GM21717 (cell line): ENCODE results near the gene IGSF21.

Source experiments
- ATAC-seq: cut with Tn5 transposase; IDR thresholded peaks from one replicate; pipeline ENCODE4 v1.9.1; 2021; ENCODE audit warnings: mild to moderate bottlenecking, moderate library complexity; ENCODE audit not compliant: unreplicated experiment

Gene IGSF21

GRCh38 chr1:18387307-18387706 lies 279.7 kb downstream of the IGSF21 start:
- no peak for ATAC-seq

GRCh38 chr1:18390953-18391352 lies 283.4 kb downstream of the IGSF21 start:
- no peak for ATAC-seq

GRCh38 chr1:18394563-18395156 lies 287.1 kb downstream of the IGSF21 start:
- ATAC-seq = no peak

GRCh38 chr1:18396247-18396980 lies 288.8 kb downstream of the IGSF21 start:
- no peak for ATAC-seq

- ATAC-seq = no peak
Measured at GRCh38 chr1:18397641-18398040, 290.0 kb downstream of the IGSF21 start.

- no peak for ATAC-seq
Measured at GRCh38 chr1:18398791-18399530, 291.4 kb downstream of the IGSF21 start.

- ATAC-seq = no peak
Measured at GRCh38 chr1:18400347-18401102, 292.9 kb downstream of the IGSF21 start.

- no peak for ATAC-seq
Measured at GRCh38 chr1:18401921-18402320, 294.3 kb downstream of the IGSF21 start.

- no peak for ATAC-seq
Measured at GRCh38 chr1:18404460-18404859, 296.9 kb downstream of the IGSF21 start.

- ATAC-seq = no peak
Measured at GRCh38 chr1:18407166-18408045, 299.8 kb downstream of the IGSF21 start.

GRCh38 chr1:18408656-18409370 lies 301.2 kb downstream of the IGSF21 start:
- ATAC-seq = no peak

- no peak for ATAC-seq
Measured at GRCh38 chr1:18409609-18410237, 302.1 kb downstream of the IGSF21 start.

- no peak for ATAC-seq
Measured at GRCh38 chr1:18410407-18410806, 302.8 kb downstream of the IGSF21 start.

- ATAC-seq = no peak
Measured at GRCh38 chr1:18411321-18411720, 303.7 kb downstream of the IGSF21 start.

- ATAC-seq = no peak
Measured at GRCh38 chr1:18411820-18412641, 304.4 kb downstream of the IGSF21 start.

- ATAC-seq = no peak
Measured at GRCh38 chr1:18412882-18413353, 305.3 kb downstream of the IGSF21 start.

GRCh38 chr1:18413541-18414305 lies 306.1 kb downstream of the IGSF21 start:
- no peak for ATAC-seq
